Fibroblast of mammary gland (primary cell): Measurements from ENCODE around the gene BPIFA1.

Experiments used
- DNase-seq: peaks from one replicate; pipeline ENCODE4 v3.0.0-alpha.2; 2010; ENCODE audit warnings: low read depth
- H3K4me3 ChIP-seq: 2 replicates; pipeline ENCODE4 v1.5.1; 2011; ENCODE audit warnings: low read depth, mild to moderate bottlenecking, low read length, moderate library complexity; ENCODE audit not compliant: control insufficient read depth
- TF ChIP-seq, protein P1 (sequence below): conservative IDR thresholded peaks from 2 replicates; pipeline ENCODE4 v1.5.1; 2011; ENCODE audit warnings: low read depth, low read length, inconsistent platforms; ENCODE audit not compliant: control insufficient read depth, insufficient read depth

Gene BPIFA1

DNA sequence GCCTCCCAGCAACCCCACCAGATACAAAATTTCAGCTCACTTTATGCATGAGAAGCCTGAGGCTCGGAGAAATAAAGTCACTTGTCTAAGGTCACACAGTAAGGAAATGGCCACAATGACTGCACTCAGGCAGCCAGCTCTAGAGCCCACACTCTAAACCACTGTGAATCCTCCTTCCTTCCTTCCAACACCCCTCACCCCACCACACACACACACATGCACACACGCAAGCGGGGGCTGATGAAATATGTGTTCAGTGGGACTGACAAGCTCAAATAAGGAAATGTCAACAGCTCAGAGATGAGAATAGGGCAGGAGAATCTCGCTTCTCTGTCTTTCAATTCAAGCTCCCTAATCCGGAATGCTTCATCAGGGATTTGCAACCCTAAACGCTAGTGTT lies 6.0 kb upstream of the BPIFA1 start:
- TF ChIP-seq, protein P1, sequence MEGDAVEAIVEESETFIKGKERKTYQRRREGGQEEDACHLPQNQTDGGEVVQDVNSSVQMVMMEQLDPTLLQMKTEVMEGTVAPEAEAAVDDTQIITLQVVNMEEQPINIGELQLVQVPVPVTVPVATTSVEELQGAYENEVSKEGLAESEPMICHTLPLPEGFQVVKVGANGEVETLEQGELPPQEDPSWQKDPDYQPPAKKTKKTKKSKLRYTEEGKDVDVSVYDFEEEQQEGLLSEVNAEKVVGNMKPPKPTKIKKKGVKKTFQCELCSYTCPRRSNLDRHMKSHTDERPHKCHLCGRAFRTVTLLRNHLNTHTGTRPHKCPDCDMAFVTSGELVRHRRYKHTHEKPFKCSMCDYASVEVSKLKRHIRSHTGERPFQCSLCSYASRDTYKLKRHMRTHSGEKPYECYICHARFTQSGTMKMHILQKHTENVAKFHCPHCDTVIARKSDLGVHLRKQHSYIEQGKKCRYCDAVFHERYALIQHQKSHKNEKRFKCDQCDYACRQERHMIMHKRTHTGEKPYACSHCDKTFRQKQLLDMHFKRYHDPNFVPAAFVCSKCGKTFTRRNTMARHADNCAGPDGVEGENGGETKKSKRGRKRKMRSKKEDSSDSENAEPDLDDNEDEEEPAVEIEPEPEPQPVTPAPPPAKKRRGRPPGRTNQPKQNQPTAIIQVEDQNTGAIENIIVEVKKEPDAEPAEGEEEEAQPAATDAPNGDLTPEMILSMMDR: no peak
- H3K4me3 ChIP-seq: no peak overlapping the region
- no peak for DNase-seq

DNA sequence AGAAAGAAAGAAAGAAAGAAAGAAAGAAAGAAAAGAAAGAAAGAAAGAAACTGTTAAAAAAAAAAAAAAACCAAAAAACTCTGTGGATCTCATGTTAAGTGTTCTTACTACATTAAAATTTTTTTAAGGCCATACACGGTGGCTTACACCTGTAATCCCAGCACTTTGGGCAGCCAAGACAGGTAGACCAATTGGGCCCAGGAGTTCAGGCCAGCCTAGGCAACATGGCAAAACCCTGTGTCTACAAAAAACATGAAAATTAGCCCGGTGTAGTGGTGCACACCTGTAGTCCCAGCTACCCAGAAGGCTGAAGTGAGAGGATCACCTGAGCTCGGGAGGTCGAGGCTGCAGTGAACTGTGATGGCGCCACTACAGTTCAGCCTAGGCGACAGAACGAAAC lies 4.6 kb upstream of the BPIFA1 start:
- DNase-seq: no peak
- no peak overlapping the region for H3K4me3 ChIP-seq
- TF ChIP-seq, protein P1: no peak

DNA sequence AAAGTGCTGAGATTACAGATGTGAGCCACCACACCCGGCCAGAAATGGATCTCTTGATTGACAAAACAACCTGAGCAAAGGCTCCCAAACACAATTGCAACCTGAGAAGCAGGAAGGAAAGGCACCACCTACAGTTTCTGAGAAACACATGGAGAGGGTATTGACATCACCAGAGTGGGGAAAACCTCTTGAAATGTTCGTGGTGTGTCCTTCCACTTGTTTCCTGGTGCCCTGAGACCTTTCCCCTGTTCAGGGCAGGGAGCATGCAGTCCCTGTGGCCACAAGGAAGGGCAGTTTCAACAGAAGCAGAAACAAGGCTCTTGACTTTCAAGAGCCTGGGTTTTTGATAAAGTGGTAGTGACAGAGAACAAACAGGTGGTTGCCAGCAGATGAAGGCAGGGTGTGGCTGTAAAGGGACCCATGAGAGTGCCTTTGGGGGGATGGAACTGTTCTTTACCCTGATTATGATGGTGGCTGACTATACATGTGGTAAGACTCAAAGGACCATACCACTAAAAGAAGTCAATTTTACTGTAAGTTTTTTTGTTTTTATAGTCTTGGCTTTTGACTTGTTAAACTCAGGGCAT lies 3.2 kb upstream of the BPIFA1 start:
- H3K4me3 ChIP-seq: no peak overlapping the region
- no peak for DNase-seq
- TF ChIP-seq, protein P1: no peak

DNA sequence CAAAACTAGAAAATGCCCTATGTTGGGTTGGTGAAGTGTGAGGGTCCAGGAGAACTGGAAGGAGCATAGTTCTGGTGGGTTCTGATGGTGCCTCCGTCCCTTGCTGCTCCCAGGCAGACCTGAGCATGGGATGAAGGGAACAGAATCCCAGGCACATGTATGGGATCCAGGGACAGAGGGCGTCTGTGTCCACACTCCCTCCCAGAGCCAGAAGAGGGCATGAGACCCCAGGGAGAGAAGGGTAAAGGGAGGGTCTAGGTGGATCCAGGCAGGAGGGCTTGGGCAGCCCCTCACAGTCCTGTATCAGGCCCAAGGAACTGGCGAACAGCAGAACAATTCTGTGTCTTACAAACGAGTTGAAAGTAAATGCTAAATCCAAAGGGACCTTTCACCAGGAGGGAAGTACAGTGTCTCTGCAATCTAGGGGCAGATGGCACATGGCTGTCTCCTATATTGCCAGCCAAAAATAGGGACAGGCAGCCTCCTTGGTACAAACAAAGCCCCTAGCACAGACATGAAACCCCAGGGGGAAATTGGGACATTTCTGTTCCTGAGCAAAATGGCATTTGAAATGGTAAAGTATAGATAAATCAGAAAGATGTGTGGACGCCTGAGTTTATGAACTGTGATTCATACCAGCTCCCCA lies 2.5 kb upstream of the BPIFA1 start:
- DNase-seq: no peak
- TF ChIP-seq, protein P1: no peak
- no peak overlapping the region for H3K4me3 ChIP-seq

DNA sequence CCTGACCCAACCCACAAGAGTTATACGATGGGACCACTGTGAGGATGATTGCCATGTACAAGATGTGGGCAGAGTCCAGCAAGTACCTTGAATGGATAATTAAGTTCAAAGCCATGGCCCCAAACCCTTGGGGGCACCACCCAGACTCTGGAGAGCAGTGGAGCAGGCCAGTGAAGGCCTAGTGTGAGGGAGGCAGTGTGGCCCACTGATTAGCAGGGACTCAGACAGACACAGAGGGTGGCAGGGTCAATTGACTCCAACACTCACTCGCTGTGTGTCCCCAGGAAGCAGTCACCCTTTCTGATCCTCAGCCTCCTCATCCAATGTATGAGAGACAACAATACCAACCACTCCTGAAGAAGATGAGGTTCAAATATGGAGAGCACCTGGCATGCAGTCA lies 1.7 kb upstream of the BPIFA1 start:
- DNase-seq: no peak
- TF ChIP-seq, protein P1: no peak

DNA sequence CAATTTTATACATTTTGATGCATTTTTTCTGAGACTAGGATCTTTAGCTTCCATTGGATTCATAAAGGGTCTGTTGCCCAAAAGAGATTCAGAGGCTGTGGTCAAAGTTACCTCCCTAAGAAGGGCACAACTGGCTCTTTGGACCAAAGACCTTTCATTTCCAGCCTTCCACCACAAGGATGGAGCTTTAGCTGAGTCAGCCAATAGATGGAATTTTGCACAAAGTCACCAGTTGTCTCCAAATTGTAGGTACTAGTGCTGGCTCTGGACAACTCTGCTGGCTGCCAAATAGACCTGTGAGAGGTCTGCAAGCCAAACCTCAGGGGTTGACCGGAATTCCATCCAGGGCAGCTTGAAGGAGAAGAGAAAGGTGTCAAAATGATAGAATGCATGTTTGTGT lies 555 bp downstream of the BPIFA1 start:
- no peak for DNase-seq
- H3K4me3 ChIP-seq: no peak overlapping the region
- TF ChIP-seq, protein P1: no peak

More for the DNA sequence above, 1.7 kb upstream of the BPIFA1 start:
- H3K4me3 ChIP-seq: no peak overlapping the region
